ENCODE data around the gene TSN. TPM values are rescaled to one million over a fixed set of nuclear protein-coding genes. Genes with fewer than 3 reads are reported as not detected.
"Not testable (repeated sequence)": the region's sequence is repeated elsewhere in the genome, so short reads cannot be mapped to it uniquely, and the experiment has no call there.

Gene TSN
- polyA plus RNA-seq, 1 of the 3 experiments (the other 2 are of a cell fraction), result 26.1 TPM

DNA sequence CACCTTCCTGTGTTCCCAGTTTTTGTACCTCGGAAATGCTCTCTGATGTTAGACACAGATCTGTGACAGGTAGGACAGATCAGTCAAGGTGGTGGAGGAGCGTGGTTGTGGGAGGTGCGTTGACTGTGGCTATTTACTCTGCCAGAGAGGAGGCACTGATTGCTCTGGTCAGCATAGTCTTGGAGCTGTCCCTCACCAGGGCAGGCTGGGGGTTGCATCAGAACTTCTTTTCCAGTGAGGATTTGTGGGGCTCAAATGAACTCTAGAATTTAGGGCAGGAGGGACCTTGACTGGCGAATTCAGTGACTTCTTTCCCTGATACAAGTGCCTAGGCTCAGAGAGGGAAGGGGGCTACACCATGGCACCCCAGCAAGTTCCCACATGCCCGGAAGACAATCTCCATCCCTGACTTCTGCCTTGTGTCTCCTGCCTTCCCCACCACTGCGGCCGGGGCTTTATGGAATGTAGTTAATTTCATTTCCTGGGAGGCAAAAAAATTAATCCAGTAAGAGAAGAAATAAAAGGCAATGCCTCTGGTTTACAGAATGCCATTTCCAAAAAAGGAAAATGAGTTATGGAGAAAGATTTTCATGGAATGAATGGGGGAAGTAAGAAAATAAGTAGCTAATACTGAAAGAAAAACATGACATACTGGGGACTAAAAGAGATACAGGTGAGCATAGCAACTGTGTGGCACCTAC, 44.8 kb upstream of the TSN start:
- Histone ChIP-seq H3K9ac (no peak overlapping the region), H3K27ac (ENCODE audit: low read depth in 2 of 2, low read length in 1 of 2) (peak overlapping the region; percentile 21 to 48; a peak in 3 of 4 replicates), H3K36me3 (replicated peaks in 1 of 2; ENCODE audit: control insufficient read depth in 1 of 2, insufficient read depth in 2 of 2, low read length in 1 of 2) (no peaks in the 10 kb centered on the region), H4K20me1 (ENCODE audit: insufficient read depth) (no peaks in the 10 kb centered on the region), H2AFZ (ENCODE audit: low read depth) (no peak overlapping the region), H3F3A (replicated peaks; ENCODE audit: insufficient read depth) (peaks cover 8% of the 10 kb centered on the region), H3K27me3 (ENCODE audit: insufficient read depth) (no peaks in the 10 kb centered on the region), H3K4me3 (ENCODE audit: low read depth in 2 of 2, low read length in 1 of 2) (no peak overlapping the region), H3K4me1 (ENCODE audit: control insufficient read depth in 1 of 2, insufficient read depth in 2 of 2, low read depth in 1 of 2, low read length in 1 of 2) (peaks cover 4 to 14% of the 10 kb centered on the region in 2 experiments; a peak in 1 of 4 replicates), H3K9me3 (no peaks in the 10 kb centered on the region), H3K4me2 (peak overlapping the region; percentile 70), H3K79me2 (ENCODE audit: insufficient read depth) (no peaks in the 10 kb centered on the region), H3K9me2 (no peaks in the 10 kb centered on the region)
- ChIA-PET POLR2A (no interaction called here), CTCF (no interaction called here)
- no peak for DNase-seq
- TF ChIP-seq, protein P1, sequence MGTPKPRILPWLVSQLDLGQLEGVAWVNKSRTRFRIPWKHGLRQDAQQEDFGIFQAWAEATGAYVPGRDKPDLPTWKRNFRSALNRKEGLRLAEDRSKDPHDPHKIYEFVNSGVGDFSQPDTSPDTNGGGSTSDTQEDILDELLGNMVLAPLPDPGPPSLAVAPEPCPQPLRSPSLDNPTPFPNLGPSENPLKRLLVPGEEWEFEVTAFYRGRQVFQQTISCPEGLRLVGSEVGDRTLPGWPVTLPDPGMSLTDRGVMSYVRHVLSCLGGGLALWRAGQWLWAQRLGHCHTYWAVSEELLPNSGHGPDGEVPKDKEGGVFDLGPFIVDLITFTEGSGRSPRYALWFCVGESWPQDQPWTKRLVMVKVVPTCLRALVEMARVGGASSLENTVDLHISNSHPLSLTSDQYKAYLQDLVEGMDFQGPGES (IDR thresholded peaks at IDR 0.05; ENCODE audit: low read depth, low read length), result no peak
- no peak for TF ChIP-seq TEAD4 (IDR thresholded peaks at IDR 0.05; ENCODE audit: borderline replicate concordance, insufficient read depth)
- TF ChIP-seq, protein P2, sequence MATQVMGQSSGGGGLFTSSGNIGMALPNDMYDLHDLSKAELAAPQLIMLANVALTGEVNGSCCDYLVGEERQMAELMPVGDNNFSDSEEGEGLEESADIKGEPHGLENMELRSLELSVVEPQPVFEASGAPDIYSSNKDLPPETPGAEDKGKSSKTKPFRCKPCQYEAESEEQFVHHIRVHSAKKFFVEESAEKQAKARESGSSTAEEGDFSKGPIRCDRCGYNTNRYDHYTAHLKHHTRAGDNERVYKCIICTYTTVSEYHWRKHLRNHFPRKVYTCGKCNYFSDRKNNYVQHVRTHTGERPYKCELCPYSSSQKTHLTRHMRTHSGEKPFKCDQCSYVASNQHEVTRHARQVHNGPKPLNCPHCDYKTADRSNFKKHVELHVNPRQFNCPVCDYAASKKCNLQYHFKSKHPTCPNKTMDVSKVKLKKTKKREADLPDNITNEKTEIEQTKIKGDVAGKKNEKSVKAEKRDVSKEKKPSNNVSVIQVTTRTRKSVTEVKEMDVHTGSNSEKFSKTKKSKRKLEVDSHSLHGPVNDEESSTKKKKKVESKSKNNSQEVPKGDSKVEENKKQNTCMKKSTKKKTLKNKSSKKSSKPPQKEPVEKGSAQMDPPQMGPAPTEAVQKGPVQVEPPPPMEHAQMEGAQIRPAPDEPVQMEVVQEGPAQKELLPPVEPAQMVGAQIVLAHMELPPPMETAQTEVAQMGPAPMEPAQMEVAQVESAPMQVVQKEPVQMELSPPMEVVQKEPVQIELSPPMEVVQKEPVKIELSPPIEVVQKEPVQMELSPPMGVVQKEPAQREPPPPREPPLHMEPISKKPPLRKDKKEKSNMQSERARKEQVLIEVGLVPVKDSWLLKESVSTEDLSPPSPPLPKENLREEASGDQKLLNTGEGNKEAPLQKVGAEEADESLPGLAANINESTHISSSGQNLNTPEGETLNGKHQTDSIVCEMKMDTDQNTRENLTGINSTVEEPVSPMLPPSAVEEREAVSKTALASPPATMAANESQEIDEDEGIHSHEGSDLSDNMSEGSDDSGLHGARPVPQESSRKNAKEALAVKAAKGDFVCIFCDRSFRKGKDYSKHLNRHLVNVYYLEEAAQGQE (IDR thresholded peaks at IDR 0.05; ENCODE audit: low read depth, low read length), result peak; percentile 47; the same call in 1 of the 2 replicates
- WGBS (ENCODE audit: low lambda C conversion rate), result 63% methylated on average over 7 of the region's 7 CpGs

GRCh38 chr2:121711481-121711880, 44.0 kb upstream of the TSN start:
- H3F3A ChIP-seq (replicated peaks; ENCODE audit: insufficient read depth); H2AFZ ChIP-seq (ENCODE audit: low read depth); CTCF ChIA-PET; POLR2A ChIA-PET; H3K36me3 ChIP-seq (replicated peaks in 1 of 2; ENCODE audit: control insufficient read depth in 1 of 2, insufficient read depth in 2 of 2, low read length in 1 of 2); H3K4me3 ChIP-seq (ENCODE audit: low read depth in 2 of 2, low read length in 1 of 2); H3K27me3 ChIP-seq (ENCODE audit: insufficient read depth); H3K9ac ChIP-seq; H3K9me3 ChIP-seq; H3K9me2 ChIP-seq; H4K20me1 ChIP-seq (ENCODE audit: insufficient read depth); H3K79me2 ChIP-seq (ENCODE audit: insufficient read depth); DNase-seq: not testable (repeated sequence)
- 80% methylated on average over 3 of the region's 3 CpGs for WGBS (ENCODE audit: low lambda C conversion rate)
- H3K4me1 ChIP-seq (ENCODE audit: control insufficient read depth in 1 of 2, insufficient read depth in 2 of 2, low read depth in 1 of 2, low read length in 1 of 2), result peaks cover 4 to 14% of the 10 kb centered on the region in 2 experiments; a peak in 1 of 4 replicates
- H3K27ac ChIP-seq (ENCODE audit: low read depth in 2 of 2, low read length in 1 of 2), result peak overlapping the region in 1 of 2 experiments; percentile 4; a peak in 1 of 4 replicates
- peak overlapping the region; percentile 70; the same call in 1 of the 2 replicates for H3K4me2 ChIP-seq
- TF ChIP-seq, protein P2 (IDR thresholded peaks at IDR 0.05; ENCODE audit: low read depth, low read length), result peak; percentile 82

Measured in SK-N-SH (cell line).